Measurements from ENCODE around the gene PLA2G2A.

DNA sequence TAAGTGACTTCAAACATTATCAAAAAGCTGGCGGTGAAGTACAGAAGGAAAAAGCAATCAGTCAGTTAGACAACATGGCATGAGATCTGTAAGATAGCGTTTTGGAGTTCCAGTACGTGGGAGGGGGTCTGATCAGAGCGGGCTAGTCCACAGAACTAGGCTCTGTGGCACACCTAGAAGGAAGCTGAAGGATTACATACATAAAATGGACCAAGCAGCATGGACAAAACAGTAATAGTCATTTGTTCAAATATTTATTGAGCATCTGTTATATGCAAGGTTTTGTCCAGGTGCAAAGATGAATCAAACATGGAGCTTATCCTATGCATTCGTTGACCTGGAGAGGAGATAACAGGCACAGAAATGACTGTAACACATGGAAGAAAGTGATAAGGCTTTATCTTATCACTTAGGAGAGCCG lies 33.1 kb downstream of the PLA2G2A start:
- TF ChIP-seq ILF3 (IDR thresholded peaks at IDR 0.05; ENCODE audit: borderline replicate concordance), result no peak
- no peak for TF ChIP-seq ZNF121 (CRISPR knock-in tag; conservative IDR thresholded peaks at IDR 0.05)
